Esophagus muscularis mucosa (tissue), 4 donors: ENCODE results near the gene DOCK8. TPM values are rescaled to one million over a fixed set of nuclear protein-coding genes. Genes with fewer than 3 reads are reported as not detected.
"Not testable (repeated sequence)": the region's sequence is repeated elsewhere in the genome, so short reads cannot be mapped to it uniquely, and the experiment has no call there.

Experiments
- DNase-seq: peaks from one replicate; pipeline ENCODE4 v3.0.0-alpha.2; 2017; ENCODE audit errors: extremely low spot score
- H3K27ac ChIP-seq, 4 donors: fragments of 200-600 bp; sonication (generic); replicated peaks in 1 of 4; 1 replicate in 3 of 4; 2 replicates in 1 of 4; pipeline ENCODE4 v1.5.1; 2016 to 2019; ENCODE audit warnings: mild to moderate bottlenecking in 1 of 4
- H3K27me3 ChIP-seq, 4 donors: fragments of 200-600 bp; sonication (generic); one replicate each; pipeline versions ENCODE4 v1.5.1 to v1.6.0; 2016 to 2019
- H3K36me3 ChIP-seq, 4 donors: fragments of 200-600 bp; sonication (generic); one replicate each; pipeline ENCODE4 v1.5.1; 2016 to 2019
- H3K4me1 ChIP-seq, 4 donors: fragments of 200-600 bp; sonication (generic); one replicate each; pipeline ENCODE4 v1.5.1; 2016 to 2019
- H3K4me3 ChIP-seq, 4 donors: fragments of 200-600 bp; sonication (generic); 1 replicate in 2 of 4; 2 replicates in 2 of 4; pipeline ENCODE4 v1.5.1; 2016 to 2019; ENCODE audit warnings: mild to moderate bottlenecking in 4 of 4, moderate library complexity in 1 of 4
- H3K9me3 ChIP-seq, 4 donors: fragments of 200-600 bp; sonication (generic); 1 replicate in 3 of 4; 2 replicates in 1 of 4; pipeline ENCODE4 v1.5.1; 2016 to 2019
- CTCF ChIP-seq, 3 experiments: fragments of 200-600 bp in 2 of 3; fragments of 450-650 bp in 1 of 3; sonication (generic) in 2 of 3; IDR thresholded peaks; one replicate each; pipeline ENCODE4 v1.5.1; 2017 to 2019; ENCODE audit warnings: antibody characterized with exemption in 3 of 3, mild to moderate bottlenecking in 2 of 3, moderate library complexity in 1 of 3
- EP300 ChIP-seq: sonication (generic); formaldehyde crosslinking; IDR thresholded peaks from one replicate; pipeline ENCODE4 v1.6.1; 2017; ENCODE audit warnings: antibody characterized with exemption
- POLR2A ChIP-seq: fragments of 450-650 bp; IDR thresholded peaks from one replicate; pipeline ENCODE4 v1.6.1; 2017; ENCODE audit warnings: antibody characterized with exemption, moderate library complexity, mild to moderate bottlenecking, low read depth
- POLR2AphosphoS5 ChIP-seq, 2 donors: sonication (generic); formaldehyde crosslinking; IDR thresholded peaks; one replicate each; pipeline ENCODE4 v1.6.1; 2017; ENCODE audit warnings: antibody characterized with exemption in 2 of 2
- whole genome bisulfite sequencing: methylation state at CpG from one replicate; pipeline ENCODE4 v1.1.5; 2018; 5-methylcytosine and 5-hydroxymethylcytosine counted together
- intact Hi-C: fragments of 100-400 bp; cut with DNase I; formaldehyde crosslinking; loops from one replicate; pipeline ENCODE4 v1.15.1; 2023
- total RNA-seq, 4 donors: library from RNA; depleted of rRNA; stranded (reverse); fragments of >200 nt; gene quantifications; one replicate each; pipeline versions ENCODE4 v1.1.0 to v1.2.1, GENCODE V29; 2016

The DOCK8 gene
- total RNA-seq, 4 donors from 2014 or later = 45.1 to 72.8 (median 48.8) TPM

DNA sequence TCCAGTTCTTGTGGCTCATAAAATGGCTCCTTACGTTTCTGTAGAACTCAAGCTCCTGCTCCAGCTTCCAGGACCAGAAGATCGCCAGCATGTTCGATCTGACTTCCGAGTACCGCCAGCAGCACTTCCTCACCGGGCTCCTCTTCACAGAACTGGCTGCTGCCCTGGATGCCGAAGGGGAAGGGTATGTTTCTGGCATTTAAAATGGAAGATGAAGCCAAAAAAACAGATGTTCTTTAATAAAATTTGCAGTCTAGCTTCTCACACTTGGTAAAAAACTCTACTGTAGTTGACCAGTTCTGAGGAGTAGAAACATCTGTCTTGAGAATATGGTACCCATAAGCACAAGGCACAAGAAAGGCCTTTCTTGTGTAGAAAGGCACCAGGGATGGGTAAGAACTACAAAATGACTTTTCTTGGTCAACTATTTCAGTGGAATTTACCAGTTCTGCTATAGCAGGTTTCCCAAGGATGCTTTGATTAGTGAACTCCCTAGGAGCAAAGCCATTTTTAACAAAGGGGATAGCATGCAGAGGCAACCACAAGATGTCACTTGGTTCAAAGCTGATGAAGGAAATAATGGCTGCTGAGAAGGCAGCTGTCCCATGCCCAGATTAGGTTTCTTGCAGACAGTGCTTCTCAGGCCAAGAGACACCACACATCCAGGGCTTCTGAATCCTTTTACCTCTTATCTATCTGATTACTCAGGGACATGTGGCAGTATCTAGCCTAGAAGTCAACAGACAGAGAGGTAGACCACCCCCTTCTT is 192.4 kb downstream of the DOCK8 start:
- 87% methylated on average over 7 of the region's 7 CpGs for WGBS

GRCh38 chr9:409655-410054 is 195.0 kb downstream of the DOCK8 start:
- not testable (repeated sequence) for H3K9me3 ChIP-seq, DNase-seq, H3K27me3 ChIP-seq, H3K4me1 ChIP-seq, H3K4me3 ChIP-seq, H3K27ac ChIP-seq
- intact Hi-C loops = loop anchor here (10.0 kb wide), 1 partner anchor 135 kb away; no protein-coding TSS in a partner anchor
- 84% methylated on average over 7 of the region's 7 CpGs for WGBS
- peaks cover 0 to 62% (median 24%) of the 10 kb centered on the region in 4 donors for H3K36me3 ChIP-seq

More for the DNA sequence above, 192.4 kb downstream of the DOCK8 start:
- intact Hi-C loops = loop anchor here (10.0 kb wide), 1 partner anchor 138 kb away; no protein-coding TSS in a partner anchor
- no peak for DNase-seq
- Histone ChIP-seq H3K36me3 (peaks cover 0 to 79% (median 30%) of the 10 kb centered on the region in 4 donors), H3K4me3 (no peak overlapping the region), H3K27ac (no peak overlapping the region), H3K27me3 (no peaks in the 10 kb centered on the region), H3K9me3 (no peaks in the 10 kb centered on the region), H3K4me1 (no peaks in the 10 kb centered on the region)
- TF ChIP-seq POLR2A = no peak
- no peak for TF ChIP-seq EP300

DNA sequence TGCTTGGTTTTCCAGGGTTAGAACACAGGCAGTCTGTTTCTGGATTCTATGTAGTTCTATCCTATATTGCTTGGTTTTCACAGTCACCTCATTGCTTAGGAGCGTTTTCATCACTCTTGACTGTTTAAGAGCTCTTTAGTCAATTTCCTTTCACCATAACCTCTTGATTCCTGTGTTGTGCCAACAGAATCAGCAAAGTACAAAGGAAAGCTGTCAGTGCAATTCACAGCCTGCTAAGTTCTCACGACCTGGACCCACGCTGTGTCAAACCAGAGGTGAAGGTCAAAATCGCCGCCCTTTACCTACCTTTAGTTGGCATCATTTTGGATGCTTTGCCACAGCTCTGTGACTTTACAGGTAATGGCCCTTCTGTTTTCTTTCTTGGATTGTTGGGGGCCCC is 199.9 kb downstream of the DOCK8 start:
- Histone ChIP-seq H3K4me1 (no peaks in the 10 kb centered on the region), H3K27me3 (no peaks in the 10 kb centered on the region), H3K27ac (no peak overlapping the region), H3K36me3 (peaks cover 0 to 42% (median 17%) of the 10 kb centered on the region in 4 donors), H3K4me3 (no peak overlapping the region), H3K9me3 (no peaks in the 10 kb centered on the region)
- intact Hi-C loops = no loop called here
- TF ChIP-seq POLR2AphosphoS5 (IDR thresholded peaks at IDR 0.05) = no peak
- no peak for TF ChIP-seq EP300
- no peak for TF ChIP-seq POLR2A
- no peak for TF ChIP-seq CTCF (IDR thresholded peaks at IDR 0.05)
- 91% methylated on average over 5 of the region's 5 CpGs for WGBS
- no peak for DNase-seq

DNA sequence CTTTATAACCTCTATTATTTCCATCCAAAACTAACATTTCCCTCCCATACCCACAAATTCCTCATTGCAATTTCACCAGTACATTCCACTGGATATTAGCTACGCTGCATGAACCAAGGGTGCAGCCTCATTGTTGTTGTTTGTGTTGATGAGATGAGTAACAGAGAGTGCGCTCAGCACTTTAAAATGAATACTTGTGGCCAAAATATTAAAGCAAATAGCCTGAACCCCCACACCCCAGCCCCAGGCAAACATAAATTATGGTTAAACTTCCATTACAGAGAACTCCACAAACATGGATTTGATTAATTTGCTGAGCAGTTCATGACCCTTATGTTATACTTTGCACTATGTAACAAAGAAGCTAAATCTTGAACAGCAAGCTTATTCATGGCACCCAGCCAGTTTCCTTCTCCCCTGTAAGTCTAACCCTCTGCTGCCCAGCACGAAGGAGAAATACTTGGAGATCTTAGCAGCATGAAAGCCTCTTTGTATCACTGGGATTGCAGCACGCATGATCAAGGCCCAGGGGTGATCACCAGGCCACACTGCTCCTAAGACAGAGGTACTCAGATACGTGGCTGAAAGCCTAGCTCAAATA is 205.0 kb downstream of the DOCK8 start:
- Histone ChIP-seq H3K9me3 (no peaks in the 10 kb centered on the region), H3K4me1 (no peaks in the 10 kb centered on the region), H3K36me3 (peaks cover 0 to 78% (median 40%) of the 10 kb centered on the region in 4 donors), H3K27me3 (no peaks in the 10 kb centered on the region), H3K4me3 (no peak overlapping the region), H3K27ac (no peak overlapping the region)
- DNase-seq = no peak
- TF ChIP-seq POLR2AphosphoS5 (IDR thresholded peaks at IDR 0.05) (no peak), CTCF (IDR thresholded peaks at IDR 0.05) (no peak), EP300 (no peak), POLR2A (no peak)
- intact Hi-C loops = no loop called here
- 69% methylated on average over 3 of the region's 5 CpGs for WGBS

GRCh38 chr9:421896-422295 is 207.2 kb downstream of the DOCK8 start:
- H3K4me1 ChIP-seq = no peaks in the 10 kb centered on the region
- no peak overlapping the region for H3K27ac ChIP-seq
- 91% methylated on average over 6 of the region's 6 CpGs for WGBS
- H3K27me3 ChIP-seq = no peaks in the 10 kb centered on the region
- no peak for DNase-seq
- intact Hi-C loops = no loop called here
- H3K9me3 ChIP-seq = no peaks in the 10 kb centered on the region
- H3K36me3 ChIP-seq = peaks cover 0 to 89% (median 38%) of the 10 kb centered on the region in 4 donors
- no peak for TF ChIP-seq EP300
- TF ChIP-seq POLR2A = no peak
- TF ChIP-seq POLR2AphosphoS5 (IDR thresholded peaks at IDR 0.05) = no peak
- TF ChIP-seq CTCF (IDR thresholded peaks at IDR 0.05) = no peak
- H3K4me3 ChIP-seq = no peak overlapping the region
